HEK293 (cell line): ENCODE data around the gene ZNF444.

Experiments
- CTCF ChIA-PET: fragments of 350-600 bp; formaldehyde crosslinking; extraction: SDS; loops from one replicate; lab custom pipeline; 2021; ENCODE audit warnings: antibody characterized with exemption; lab: Yijun Ruan, JAX
- POLR2A ChIA-PET: fragments of 300-600 bp; formaldehyde crosslinking; extraction: SDS; loops from one replicate; lab custom pipeline; 2020; ENCODE audit warnings: antibody characterized with exemption, inconsistent platforms; lab: Yijun Ruan, JAX
- H3K27ac ChIP-seq: fragments of 200-500 bp; sonication (Bioruptor generic); 2 replicates; pipeline ENCODE4 v1.5.1; 2014; ENCODE audit warnings: low read depth, low read length, control low read depth, inconsistent platforms; ENCODE audit errors: extremely low read depth
- H3K36me3 ChIP-seq, 2 experiments: fragments of 200-500 bp in 1 of 2; sonication (Bioruptor generic) in 1 of 2; 1 replicate in 1 of 2; 2 replicates in 1 of 2; pipeline ENCODE4 v1.5.1; 2014 to 2017; ENCODE audit warnings: inconsistent platforms in 2 of 2, low read length in 2 of 2; ENCODE audit not compliant: control insufficient read depth in 2 of 2, insufficient read depth in 1 of 2
- H3K4me1 ChIP-seq: fragments of 200-500 bp; sonication (Bioruptor generic); 2 replicates; pipeline ENCODE4 v1.5.1; 2014; ENCODE audit warnings: mild to moderate bottlenecking, low read length, inconsistent platforms; ENCODE audit not compliant: control insufficient read depth, insufficient read depth
- H3K4me3 ChIP-seq: 2 replicates; pipeline ENCODE4 v1.5.1; 2011; ENCODE audit warnings: low read depth, mild to moderate bottlenecking, control low read depth, low read length, moderate library complexity
- H3K9me3 ChIP-seq: fragments of 200-500 bp; sonication (Bioruptor generic); 2 replicates; pipeline ENCODE4 v1.5.1; 2014; ENCODE audit warnings: low read depth, low read length, inconsistent platforms; ENCODE audit not compliant: control insufficient read depth, insufficient read depth
- EGR2 ChIP-seq: fragments of 450-650 bp; formaldehyde crosslinking; IDR thresholded peaks from 2 replicates; pipeline ENCODE4 v1.5.1; 2016; ENCODE audit warnings: low read depth, missing biosample characterization, missing genetic modification characterization
- PRDM1 ChIP-seq: fragments of 450-650 bp; formaldehyde crosslinking; IDR thresholded peaks from 2 replicates; pipeline ENCODE4; 2016; ENCODE audit warnings: missing biosample characterization, missing genetic modification characterization
- SP7 ChIP-seq: fragments of 450-650 bp; formaldehyde crosslinking; IDR thresholded peaks from 2 replicates; pipeline ENCODE4 v1.5.1; 2016; ENCODE audit warnings: missing biosample characterization, missing genetic modification characterization
- ZBTB21 ChIP-seq: fragments of 450-650 bp; formaldehyde crosslinking; IDR thresholded peaks from 2 replicates; pipeline ENCODE4 v1.5.1; 2017; ENCODE audit warnings: missing biosample characterization, missing genetic modification characterization
- ZBTB26 ChIP-seq: fragments of 450-650 bp; formaldehyde crosslinking; optimal IDR thresholded peaks from 2 replicates; pipeline ENCODE3; 2016; ENCODE audit warnings: missing biosample characterization, mild to moderate bottlenecking, missing genetic modification characterization
- ZFHX2 ChIP-seq: fragments of 450-650 bp; formaldehyde crosslinking; conservative IDR thresholded peaks from 2 replicates; pipeline ENCODE4 v1.5.1; 2016; ENCODE audit warnings: missing biosample characterization, missing genetic modification characterization
- ZNF19 ChIP-seq: fragments of 450-650 bp; formaldehyde crosslinking; IDR thresholded peaks from 2 replicates; pipeline ENCODE4; 2016; ENCODE audit warnings: missing biosample characterization, missing genetic modification characterization, low read depth
- ZNF202 ChIP-seq: fragments of 450-650 bp; formaldehyde crosslinking; IDR thresholded peaks from 2 replicates; pipeline ENCODE4 v1.5.1; 2016; ENCODE audit warnings: missing biosample characterization, missing genetic modification characterization, borderline replicate concordance
- ZNF366 ChIP-seq: fragments of 450-650 bp; formaldehyde crosslinking; conservative IDR thresholded peaks from 2 replicates; pipeline ENCODE4 v1.5.1; 2016; ENCODE audit warnings: missing biosample characterization, missing genetic modification characterization
- ZNF558 ChIP-seq: fragments of 450-650 bp; formaldehyde crosslinking; IDR thresholded peaks from 2 replicates; pipeline ENCODE4 v1.5.1; 2016; ENCODE audit warnings: missing biosample characterization, missing genetic modification characterization
- ZNF600 ChIP-seq: fragments of 450-650 bp; formaldehyde crosslinking; IDR thresholded peaks from 2 replicates; pipeline ENCODE4 v1.5.1; 2016; ENCODE audit warnings: missing biosample characterization, missing genetic modification characterization
- ZNF626 ChIP-seq: fragments of 450-650 bp; sonication (Bioruptor Pico); formaldehyde crosslinking; IDR thresholded peaks from 2 replicates; pipeline ENCODE4 v1.5.1; 2018; ENCODE audit warnings: missing biosample characterization, missing genetic modification characterization, inconsistent platforms
- ZNF629 ChIP-seq: fragments of 450-650 bp; formaldehyde crosslinking; IDR thresholded peaks from 2 replicates; pipeline ENCODE4 v1.5.1; 2017; ENCODE audit warnings: missing biosample characterization, missing genetic modification characterization
- ZSCAN4 ChIP-seq: fragments of 450-650 bp; formaldehyde crosslinking; IDR thresholded peaks from 2 replicates; pipeline ENCODE4 v1.5.1; 2017; ENCODE audit warnings: missing biosample characterization, missing genetic modification characterization
- TF ChIP-seq, protein P1 (sequence below): fragments of 450-650 bp; formaldehyde crosslinking; IDR thresholded peaks from 2 replicates; pipeline ENCODE4 v1.5.1; 2017; ENCODE audit warnings: missing biosample characterization, missing genetic modification characterization
- TF ChIP-seq, protein P2 (sequence below): fragments of 450-650 bp; formaldehyde crosslinking; IDR thresholded peaks from 2 replicates; pipeline ENCODE4 v1.5.1; 2016; ENCODE audit warnings: missing biosample characterization, missing genetic modification characterization, borderline replicate concordance
- TF ChIP-seq, protein P3 (sequence below): fragments of 450-650 bp; formaldehyde crosslinking; IDR thresholded peaks from 2 replicates; pipeline ENCODE4 v1.5.1; 2017; ENCODE audit warnings: missing biosample characterization, missing genetic modification characterization

The ZNF444 gene

GRCh38 chr19:56170261-56170660 is 29.2 kb downstream of the ZNF444 start:
- CTCF ChIA-PET, result interaction anchor here (0.6 to 7.7 kb wide), 7 partner anchors 83 to 560 kb away, joined by 3 to 36 read pairs (median 5); no protein-coding TSS in a partner anchor
- Histone ChIP-seq H3K36me3 (no peaks in the 10 kb centered on the region), H3K27ac (no peak overlapping the region), H3K4me1 (no peaks in the 10 kb centered on the region), H3K9me3 (no peaks in the 10 kb centered on the region), H3K4me3 (no peak overlapping the region)
- TF ChIP-seq, protein P1, sequence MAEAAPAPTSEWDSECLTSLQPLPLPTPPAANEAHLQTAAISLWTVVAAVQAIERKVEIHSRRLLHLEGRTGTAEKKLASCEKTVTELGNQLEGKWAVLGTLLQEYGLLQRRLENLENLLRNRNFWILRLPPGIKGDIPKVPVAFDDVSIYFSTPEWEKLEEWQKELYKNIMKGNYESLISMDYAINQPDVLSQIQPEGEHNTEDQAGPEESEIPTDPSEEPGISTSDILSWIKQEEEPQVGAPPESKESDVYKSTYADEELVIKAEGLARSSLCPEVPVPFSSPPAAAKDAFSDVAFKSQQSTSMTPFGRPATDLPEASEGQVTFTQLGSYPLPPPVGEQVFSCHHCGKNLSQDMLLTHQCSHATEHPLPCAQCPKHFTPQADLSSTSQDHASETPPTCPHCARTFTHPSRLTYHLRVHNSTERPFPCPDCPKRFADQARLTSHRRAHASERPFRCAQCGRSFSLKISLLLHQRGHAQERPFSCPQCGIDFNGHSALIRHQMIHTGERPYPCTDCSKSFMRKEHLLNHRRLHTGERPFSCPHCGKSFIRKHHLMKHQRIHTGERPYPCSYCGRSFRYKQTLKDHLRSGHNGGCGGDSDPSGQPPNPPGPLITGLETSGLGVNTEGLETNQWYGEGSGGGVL (tag by site-specific recombination), result peak; percentile 70; the same call in 1 of the 2 replicates
- TF ChIP-seq ZBTB26 (tag by site-specific recombination), result no peak
- 0 out of 2 replicates have a peak, but pooled peaks have one; percentile 18 for TF ChIP-seq ZNF366 (tag by site-specific recombination)
- peak; percentile 47; the same call in 1 of the 2 replicates for TF ChIP-seq SP7 (tag by site-specific recombination)
- 0 out of 2 replicates have a peak, but pooled peaks have one; percentile 35 for TF ChIP-seq ZNF629 (tag by site-specific recombination)
- peak; percentile 68 for TF ChIP-seq ZBTB21 (tag by site-specific recombination)
- TF ChIP-seq ZNF600 (tag by site-specific recombination), result peak; percentile 24; the same call in 1 of the 2 replicates
- no peak for TF ChIP-seq ZNF626 (tag by site-specific recombination)
- TF ChIP-seq PRDM1 (tag by site-specific recombination), result 0 out of 2 replicates have a peak, but pooled peaks have one; percentile 29
- TF ChIP-seq, protein P2, sequence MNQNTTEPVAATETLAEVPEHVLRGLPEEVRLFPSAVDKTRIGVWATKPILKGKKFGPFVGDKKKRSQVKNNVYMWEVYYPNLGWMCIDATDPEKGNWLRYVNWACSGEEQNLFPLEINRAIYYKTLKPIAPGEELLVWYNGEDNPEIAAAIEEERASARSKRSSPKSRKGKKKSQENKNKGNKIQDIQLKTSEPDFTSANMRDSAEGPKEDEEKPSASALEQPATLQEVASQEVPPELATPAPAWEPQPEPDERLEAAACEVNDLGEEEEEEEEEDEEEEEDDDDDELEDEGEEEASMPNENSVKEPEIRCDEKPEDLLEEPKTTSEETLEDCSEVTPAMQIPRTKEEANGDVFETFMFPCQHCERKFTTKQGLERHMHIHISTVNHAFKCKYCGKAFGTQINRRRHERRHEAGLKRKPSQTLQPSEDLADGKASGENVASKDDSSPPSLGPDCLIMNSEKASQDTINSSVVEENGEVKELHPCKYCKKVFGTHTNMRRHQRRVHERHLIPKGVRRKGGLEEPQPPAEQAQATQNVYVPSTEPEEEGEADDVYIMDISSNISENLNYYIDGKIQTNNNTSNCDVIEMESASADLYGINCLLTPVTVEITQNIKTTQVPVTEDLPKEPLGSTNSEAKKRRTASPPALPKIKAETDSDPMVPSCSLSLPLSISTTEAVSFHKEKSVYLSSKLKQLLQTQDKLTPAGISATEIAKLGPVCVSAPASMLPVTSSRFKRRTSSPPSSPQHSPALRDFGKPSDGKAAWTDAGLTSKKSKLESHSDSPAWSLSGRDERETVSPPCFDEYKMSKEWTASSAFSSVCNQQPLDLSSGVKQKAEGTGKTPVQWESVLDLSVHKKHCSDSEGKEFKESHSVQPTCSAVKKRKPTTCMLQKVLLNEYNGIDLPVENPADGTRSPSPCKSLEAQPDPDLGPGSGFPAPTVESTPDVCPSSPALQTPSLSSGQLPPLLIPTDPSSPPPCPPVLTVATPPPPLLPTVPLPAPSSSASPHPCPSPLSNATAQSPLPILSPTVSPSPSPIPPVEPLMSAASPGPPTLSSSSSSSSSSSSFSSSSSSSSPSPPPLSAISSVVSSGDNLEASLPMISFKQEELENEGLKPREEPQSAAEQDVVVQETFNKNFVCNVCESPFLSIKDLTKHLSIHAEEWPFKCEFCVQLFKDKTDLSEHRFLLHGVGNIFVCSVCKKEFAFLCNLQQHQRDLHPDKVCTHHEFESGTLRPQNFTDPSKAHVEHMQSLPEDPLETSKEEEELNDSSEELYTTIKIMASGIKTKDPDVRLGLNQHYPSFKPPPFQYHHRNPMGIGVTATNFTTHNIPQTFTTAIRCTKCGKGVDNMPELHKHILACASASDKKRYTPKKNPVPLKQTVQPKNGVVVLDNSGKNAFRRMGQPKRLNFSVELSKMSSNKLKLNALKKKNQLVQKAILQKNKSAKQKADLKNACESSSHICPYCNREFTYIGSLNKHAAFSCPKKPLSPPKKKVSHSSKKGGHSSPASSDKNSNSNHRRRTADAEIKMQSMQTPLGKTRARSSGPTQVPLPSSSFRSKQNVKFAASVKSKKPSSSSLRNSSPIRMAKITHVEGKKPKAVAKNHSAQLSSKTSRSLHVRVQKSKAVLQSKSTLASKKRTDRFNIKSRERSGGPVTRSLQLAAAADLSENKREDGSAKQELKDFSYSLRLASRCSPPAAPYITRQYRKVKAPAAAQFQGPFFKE, result no peak
- TF ChIP-seq ZSCAN4 (tag by site-specific recombination), result no peak
- no peak for TF ChIP-seq ZNF19
- no peak for TF ChIP-seq ZNF202 (tag by site-specific recombination)
- TF ChIP-seq ZNF558 (tag by site-specific recombination), result 0 out of 2 replicates have a peak, but pooled peaks have one; percentile 22
- POLR2A ChIA-PET, result no interaction called here

DNA sequence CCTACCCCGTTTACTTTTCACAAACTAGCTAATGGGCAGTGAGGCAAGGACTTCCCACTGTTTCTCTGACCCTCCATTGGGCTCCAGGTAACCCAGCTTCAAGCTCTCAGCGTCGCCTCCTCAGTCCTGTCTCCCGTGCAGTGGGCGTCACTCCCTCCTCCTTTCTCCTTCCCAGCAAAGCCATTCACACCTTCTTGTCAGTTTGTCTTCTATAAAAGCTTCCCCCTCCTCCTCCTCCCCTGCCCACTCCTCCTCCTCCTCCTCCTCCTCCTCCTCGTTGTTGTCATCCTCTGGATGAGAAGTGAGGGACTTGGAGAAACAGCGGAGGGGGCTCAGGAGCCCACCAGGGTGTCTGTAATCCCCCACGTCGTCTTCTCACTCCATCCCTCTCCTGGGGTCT is 33.0 kb downstream of the ZNF444 start:
- CTCF ChIA-PET, result interaction anchor here (0.6 to 7.7 kb wide), 5 partner anchors 33 to 159 kb away, joined by 3 to 36 read pairs (median 3); no protein-coding TSS in a partner anchor
- Histone ChIP-seq H3K36me3 (no peaks in the 10 kb centered on the region), H3K4me1 (no peaks in the 10 kb centered on the region), H3K4me3 (no peak overlapping the region), H3K27ac (no peak overlapping the region), H3K9me3 (no peaks in the 10 kb centered on the region)
- POLR2A ChIA-PET, result no interaction called here
- TF ChIP-seq EGR2, result peak; percentile 95
- peak; percentile 91 for TF ChIP-seq ZFHX2
- TF ChIP-seq, protein P3, sequence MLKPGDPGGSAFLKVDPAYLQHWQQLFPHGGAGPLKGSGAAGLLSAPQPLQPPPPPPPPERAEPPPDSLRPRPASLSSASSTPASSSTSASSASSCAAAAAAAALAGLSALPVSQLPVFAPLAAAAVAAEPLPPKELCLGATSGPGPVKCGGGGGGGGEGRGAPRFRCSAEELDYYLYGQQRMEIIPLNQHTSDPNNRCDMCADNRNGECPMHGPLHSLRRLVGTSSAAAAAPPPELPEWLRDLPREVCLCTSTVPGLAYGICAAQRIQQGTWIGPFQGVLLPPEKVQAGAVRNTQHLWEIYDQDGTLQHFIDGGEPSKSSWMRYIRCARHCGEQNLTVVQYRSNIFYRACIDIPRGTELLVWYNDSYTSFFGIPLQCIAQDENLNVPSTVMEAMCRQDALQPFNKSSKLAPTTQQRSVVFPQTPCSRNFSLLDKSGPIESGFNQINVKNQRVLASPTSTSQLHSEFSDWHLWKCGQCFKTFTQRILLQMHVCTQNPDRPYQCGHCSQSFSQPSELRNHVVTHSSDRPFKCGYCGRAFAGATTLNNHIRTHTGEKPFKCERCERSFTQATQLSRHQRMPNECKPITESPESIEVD (tag by site-specific recombination), result no peak
